Body of pancreas (tissue), 4 donors: ENCODE data around the gene ANKRD40CL.

Experiments used
- POLR2A ChIP-seq, 3 donors: fragments of 450-650 bp; IDR thresholded peaks; one replicate each; pipeline ENCODE4 v1.6.1; 2016; ENCODE audit warnings: antibody characterized with exemption in 3 of 3, mild to moderate bottlenecking in 2 of 3
- TF ChIP-seq, protein P1 (sequence below), 7 experiments: fragments of 450-650 bp in 4 of 7; fragments of 200-600 bp in 3 of 7; sonication (generic) in 3 of 7; IDR thresholded peaks; one replicate each; pipeline ENCODE4 v1.5.1; 2016 to 2019; ENCODE audit warnings: antibody characterized with exemption in 7 of 7

DNA sequence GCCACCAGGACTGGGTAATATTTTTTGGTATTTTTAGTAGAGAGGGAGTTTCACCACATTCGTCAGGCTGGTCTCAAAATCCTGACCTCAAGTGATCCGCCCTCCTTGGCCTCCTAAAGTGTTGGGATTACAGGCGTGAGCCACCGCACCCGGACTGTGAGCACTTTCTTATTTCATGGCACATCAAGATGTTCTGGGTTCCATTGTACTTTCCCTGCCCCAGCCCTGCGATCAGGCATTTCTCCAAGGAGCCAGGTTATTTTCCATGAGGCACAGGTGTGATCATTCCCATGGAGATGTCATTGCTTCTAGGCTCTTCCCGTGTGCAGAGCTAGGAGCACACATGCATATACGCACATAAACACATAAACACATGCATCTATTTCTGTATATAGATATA, 2.6 kb upstream of the ANKRD40CL start:
- TF ChIP-seq POLR2A (IDR thresholded peaks at IDR 0.05), result no peak
- TF ChIP-seq, protein P1, sequence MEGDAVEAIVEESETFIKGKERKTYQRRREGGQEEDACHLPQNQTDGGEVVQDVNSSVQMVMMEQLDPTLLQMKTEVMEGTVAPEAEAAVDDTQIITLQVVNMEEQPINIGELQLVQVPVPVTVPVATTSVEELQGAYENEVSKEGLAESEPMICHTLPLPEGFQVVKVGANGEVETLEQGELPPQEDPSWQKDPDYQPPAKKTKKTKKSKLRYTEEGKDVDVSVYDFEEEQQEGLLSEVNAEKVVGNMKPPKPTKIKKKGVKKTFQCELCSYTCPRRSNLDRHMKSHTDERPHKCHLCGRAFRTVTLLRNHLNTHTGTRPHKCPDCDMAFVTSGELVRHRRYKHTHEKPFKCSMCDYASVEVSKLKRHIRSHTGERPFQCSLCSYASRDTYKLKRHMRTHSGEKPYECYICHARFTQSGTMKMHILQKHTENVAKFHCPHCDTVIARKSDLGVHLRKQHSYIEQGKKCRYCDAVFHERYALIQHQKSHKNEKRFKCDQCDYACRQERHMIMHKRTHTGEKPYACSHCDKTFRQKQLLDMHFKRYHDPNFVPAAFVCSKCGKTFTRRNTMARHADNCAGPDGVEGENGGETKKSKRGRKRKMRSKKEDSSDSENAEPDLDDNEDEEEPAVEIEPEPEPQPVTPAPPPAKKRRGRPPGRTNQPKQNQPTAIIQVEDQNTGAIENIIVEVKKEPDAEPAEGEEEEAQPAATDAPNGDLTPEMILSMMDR (IDR thresholded peaks at IDR 0.05), result no peak
